ENCODE results near the gene RASGEF1B. TPM values are rescaled to one million over a fixed set of nuclear protein-coding genes. Genes with fewer than 3 reads are reported as not detected.

The RASGEF1B gene
- total and polyA plus RNA-seq, 4 donors, result 16.0 to 62.0 (median 27.1) TPM

GRCh38 chr4:81422595-81422994 is 49.1 kb downstream of the RASGEF1B start:
- DNase-seq (no peak), ATAC-seq (ENCODE audit: insufficient read depth, low FRiP score) (no peak)
- Histone ChIP-seq H3K4me1 (ENCODE audit: control insufficient read depth in 5 of 5, insufficient read depth in 5 of 5, low read length in 5 of 5) (peaks cover 0 to 27% (median 5%) of the 10 kb centered on the region in 5 donors), H3K27ac (ENCODE audit: low read depth in 1 of 2, low read length in 1 of 2) (no peak overlapping the region), H3K36me3 (ENCODE audit: control insufficient read depth in 4 of 4, insufficient read depth in 4 of 4, low read length in 4 of 4) (peaks cover 0 to 12% (median 5%) of the 10 kb centered on the region in 4 donors), H3K4me3 (no peak overlapping the region), H3K27me3 (ENCODE audit: control insufficient read depth in 3 of 3, insufficient read depth in 3 of 3, low read length in 2 of 3) (no peaks in the 10 kb centered on the region), H3K9me3 (ENCODE audit: control insufficient read depth in 4 of 4, insufficient read depth in 3 of 4, low read length in 3 of 4) (no peaks in the 10 kb centered on the region), H3K9ac (ENCODE audit: insufficient read depth in 1 of 2, low read length in 2 of 2) (no peak overlapping the region)
- 54 to 62% methylated on average over 1 of the region's 1 CpG for WGBS, 2 donors
- no peak for TF ChIP-seq CTCF (IDR thresholded peaks at IDR 0.05; ENCODE audit: control extremely low read depth, extremely low read depth)

- Histone ChIP-seq H3K36me3 (ENCODE audit: control insufficient read depth in 4 of 4, insufficient read depth in 4 of 4, low read length in 4 of 4) (peaks cover 0 to 5% (median 3%) of the 10 kb centered on the region in 4 donors), H3K4me3 (no peak overlapping the region), H3K27me3 (ENCODE audit: control insufficient read depth in 3 of 3, insufficient read depth in 3 of 3, low read length in 2 of 3) (no peaks in the 10 kb centered on the region), H3K9me3 (ENCODE audit: control insufficient read depth in 4 of 4, insufficient read depth in 3 of 4, low read length in 3 of 4) (peaks cover 0 to 5% (median 0%) of the 10 kb centered on the region in 4 donors), H3K9ac (ENCODE audit: insufficient read depth in 1 of 2, low read length in 2 of 2) (no peak overlapping the region), H3K27ac (ENCODE audit: low read depth in 1 of 2, low read length in 1 of 2) (peak overlapping the region in 1 of 2 donors; percentile 45), H3K4me1 (ENCODE audit: control insufficient read depth in 5 of 5, insufficient read depth in 5 of 5, low read length in 5 of 5) (peaks cover 0 to 19% (median 5%) of the 10 kb centered on the region in 5 donors)
- ATAC-seq (ENCODE audit: insufficient read depth, low FRiP score) (peak; percentile 68), DNase-seq (peak in 1 of 3 donors; percentile 47)
- no peak for TF ChIP-seq CTCF (IDR thresholded peaks at IDR 0.05; ENCODE audit: control extremely low read depth, extremely low read depth)
- 59 to 67% methylated on average over 6 of the region's 6 CpGs for WGBS, 2 donors
These were observed 50.1 kb downstream of the RASGEF1B start for GRCh38 chr4:81421346-81422218.

GRCh38 chr4:81418572-81418971 is 53.1 kb downstream of the RASGEF1B start:
- 64 to 73% methylated on average over 1 of the region's 1 CpG for WGBS, 2 donors
- Histone ChIP-seq H3K27ac (ENCODE audit: low read depth in 1 of 2, low read length in 1 of 2) (no peak overlapping the region), H3K27me3 (ENCODE audit: control insufficient read depth in 3 of 3, insufficient read depth in 3 of 3, low read length in 2 of 3) (no peaks in the 10 kb centered on the region), H3K9me3 (ENCODE audit: control insufficient read depth in 4 of 4, insufficient read depth in 3 of 4, low read length in 3 of 4) (peaks cover 0 to 5% (median 0%) of the 10 kb centered on the region in 4 donors), H3K4me1 (ENCODE audit: control insufficient read depth in 5 of 5, insufficient read depth in 5 of 5, low read length in 5 of 5) (peaks cover 0 to 1% (median 0%) of the 10 kb centered on the region in 5 donors), H3K9ac (ENCODE audit: insufficient read depth in 1 of 2, low read length in 2 of 2) (no peak overlapping the region), H3K4me3 (no peak overlapping the region), H3K36me3 (ENCODE audit: control insufficient read depth in 4 of 4, insufficient read depth in 4 of 4, low read length in 4 of 4) (no peaks in the 10 kb centered on the region)
- ATAC-seq (ENCODE audit: insufficient read depth, low FRiP score), result no peak
- TF ChIP-seq CTCF (IDR thresholded peaks at IDR 0.05; ENCODE audit: control extremely low read depth, extremely low read depth), result no peak
- DNase-seq, result no peak

Data from lung (tissue), 12 donors.